ENCODE results near the gene DIS3L2. TPM values are rescaled to one million over a fixed set of nuclear protein-coding genes. Genes with fewer than 3 reads are reported as not detected.

DIS3L2 gene, protein sequence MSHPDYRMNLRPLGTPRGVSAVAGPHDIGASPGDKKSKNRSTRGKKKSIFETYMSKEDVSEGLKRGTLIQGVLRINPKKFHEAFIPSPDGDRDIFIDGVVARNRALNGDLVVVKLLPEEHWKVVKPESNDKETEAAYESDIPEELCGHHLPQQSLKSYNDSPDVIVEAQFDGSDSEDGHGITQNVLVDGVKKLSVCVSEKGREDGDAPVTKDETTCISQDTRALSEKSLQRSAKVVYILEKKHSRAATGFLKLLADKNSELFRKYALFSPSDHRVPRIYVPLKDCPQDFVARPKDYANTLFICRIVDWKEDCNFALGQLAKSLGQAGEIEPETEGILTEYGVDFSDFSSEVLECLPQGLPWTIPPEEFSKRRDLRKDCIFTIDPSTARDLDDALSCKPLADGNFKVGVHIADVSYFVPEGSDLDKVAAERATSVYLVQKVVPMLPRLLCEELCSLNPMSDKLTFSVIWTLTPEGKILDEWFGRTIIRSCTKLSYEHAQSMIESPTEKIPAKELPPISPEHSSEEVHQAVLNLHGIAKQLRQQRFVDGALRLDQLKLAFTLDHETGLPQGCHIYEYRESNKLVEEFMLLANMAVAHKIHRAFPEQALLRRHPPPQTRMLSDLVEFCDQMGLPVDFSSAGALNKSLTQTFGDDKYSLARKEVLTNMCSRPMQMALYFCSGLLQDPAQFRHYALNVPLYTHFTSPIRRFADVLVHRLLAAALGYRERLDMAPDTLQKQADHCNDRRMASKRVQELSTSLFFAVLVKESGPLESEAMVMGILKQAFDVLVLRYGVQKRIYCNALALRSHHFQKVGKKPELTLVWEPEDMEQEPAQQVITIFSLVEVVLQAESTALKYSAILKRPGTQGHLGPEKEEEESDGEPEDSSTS
- polyA plus RNA-seq (ENCODE audit: insufficient read length in 3 of 3) = 10 to 100 TPM; 31.3 to 35.4 (median 33.2) TPM

GRCh38 chr2:231961349-231962166 lies at the start of gene DIS3L2:
DIS3L2 (plus strand) TSS chr2:231961713; CDS start chr2:232014928, 53,215 bp downstream.
- DNase-seq (ENCODE audit: low read depth in 3 of 3, low spot score in 2 of 3) = peak; percentile 43 to 78 (median 69)

GRCh38 chr2:231914077-231914690 lies 47.3 kb upstream of the DIS3L2 start:
- DNase-seq (ENCODE audit: low read depth in 3 of 3, low spot score in 2 of 3) = no peak

GRCh38 chr2:231917280-231918066 lies 44.0 kb upstream of the DIS3L2 start:
- DNase-seq (ENCODE audit: low read depth in 3 of 3, low spot score in 2 of 3) = no peak

- DNase-seq (ENCODE audit: low read depth in 3 of 3, low spot score in 2 of 3) = no peak
Measured at GRCh38 chr2:231918501-231919330, 42.8 kb upstream of the DIS3L2 start.

GRCh38 chr2:231919341-231920035 lies 42.0 kb upstream of the DIS3L2 start:
- DNase-seq (ENCODE audit: low read depth in 3 of 3, low spot score in 2 of 3) = no peak

DNA sequence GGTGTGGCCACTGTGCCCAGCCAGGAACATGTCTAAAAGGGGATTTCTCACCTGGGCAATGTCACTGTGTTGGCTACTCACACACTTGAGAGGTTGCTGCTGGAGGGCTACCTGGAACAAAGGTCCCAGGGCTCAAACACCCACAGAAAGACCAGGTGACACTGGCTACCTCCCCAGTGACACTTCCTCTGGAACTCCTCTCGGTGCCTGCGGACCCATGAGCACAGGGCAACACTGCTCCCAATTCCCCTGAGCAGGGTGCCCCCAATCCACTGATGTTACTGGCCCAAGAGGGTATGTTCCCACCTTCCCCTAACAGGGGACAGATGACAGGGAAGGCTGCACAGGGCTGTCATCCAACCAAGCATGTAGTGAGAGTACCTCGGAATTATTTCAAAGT lies 41.1 kb upstream of the DIS3L2 start:
- DNase-seq (ENCODE audit: low read depth in 3 of 3, low spot score in 2 of 3) = no peak

DNA sequence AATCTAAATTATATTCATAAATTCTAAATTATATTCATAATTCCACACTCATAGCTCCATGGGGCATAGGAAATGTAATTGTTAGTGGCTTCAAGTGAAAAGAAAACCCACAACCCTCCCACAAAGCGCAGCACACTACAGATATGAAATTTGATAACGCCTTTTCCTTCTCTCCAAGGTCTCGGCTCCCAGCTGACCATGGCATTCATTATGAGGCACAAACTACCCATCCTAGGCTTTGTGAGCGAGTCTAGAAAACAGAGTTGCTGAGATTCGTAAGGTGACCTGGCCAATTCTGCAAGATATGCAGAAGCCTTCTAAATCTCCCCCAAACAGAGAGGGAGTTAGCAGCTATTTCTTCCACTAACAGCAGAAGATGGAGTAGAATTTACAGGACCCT lies 40.7 kb upstream of the DIS3L2 start:
- no peak for DNase-seq (ENCODE audit: low read depth in 3 of 3, low spot score in 2 of 3)

DNA sequence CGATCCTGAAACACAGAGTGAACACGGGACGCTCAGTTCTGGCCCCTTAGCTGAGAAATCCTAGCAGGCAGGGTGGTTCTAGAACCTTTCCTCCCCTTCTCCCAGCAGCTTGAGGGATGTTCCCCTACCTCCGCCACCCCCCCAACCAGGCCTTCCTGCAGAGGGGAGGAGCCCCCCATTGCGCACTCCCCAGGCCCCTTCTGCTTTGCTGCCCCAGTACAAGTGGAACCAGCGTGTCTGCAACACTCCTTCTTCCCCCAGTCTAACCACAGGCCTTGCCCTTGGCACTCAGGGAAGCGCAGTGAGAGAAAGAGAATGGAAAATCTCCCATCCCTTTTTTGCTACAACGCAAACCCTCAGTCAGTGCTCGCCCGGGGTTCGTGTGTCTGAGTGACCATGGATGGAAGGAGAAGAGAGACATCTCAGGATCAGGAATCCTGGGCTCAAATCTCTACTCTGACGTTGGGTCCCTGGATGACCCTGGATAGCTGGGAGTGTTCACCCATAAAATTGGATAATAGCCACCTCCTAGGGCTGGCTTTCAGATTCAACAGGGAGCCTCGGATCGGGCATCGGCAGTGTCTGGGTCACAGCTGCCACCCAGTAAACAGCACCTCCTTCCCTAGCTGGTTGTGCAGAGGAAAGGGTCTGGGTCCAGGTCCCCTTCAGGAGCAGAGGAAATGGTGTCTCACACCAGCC lies 39.1 kb upstream of the DIS3L2 start:
- no peak for DNase-seq (ENCODE audit: low read depth in 3 of 3, low spot score in 2 of 3)

- no peak for DNase-seq (ENCODE audit: low read depth in 3 of 3, low spot score in 2 of 3)
Measured at GRCh38 chr2:231923010-231923344, 38.5 kb upstream of the DIS3L2 start.

DNA sequence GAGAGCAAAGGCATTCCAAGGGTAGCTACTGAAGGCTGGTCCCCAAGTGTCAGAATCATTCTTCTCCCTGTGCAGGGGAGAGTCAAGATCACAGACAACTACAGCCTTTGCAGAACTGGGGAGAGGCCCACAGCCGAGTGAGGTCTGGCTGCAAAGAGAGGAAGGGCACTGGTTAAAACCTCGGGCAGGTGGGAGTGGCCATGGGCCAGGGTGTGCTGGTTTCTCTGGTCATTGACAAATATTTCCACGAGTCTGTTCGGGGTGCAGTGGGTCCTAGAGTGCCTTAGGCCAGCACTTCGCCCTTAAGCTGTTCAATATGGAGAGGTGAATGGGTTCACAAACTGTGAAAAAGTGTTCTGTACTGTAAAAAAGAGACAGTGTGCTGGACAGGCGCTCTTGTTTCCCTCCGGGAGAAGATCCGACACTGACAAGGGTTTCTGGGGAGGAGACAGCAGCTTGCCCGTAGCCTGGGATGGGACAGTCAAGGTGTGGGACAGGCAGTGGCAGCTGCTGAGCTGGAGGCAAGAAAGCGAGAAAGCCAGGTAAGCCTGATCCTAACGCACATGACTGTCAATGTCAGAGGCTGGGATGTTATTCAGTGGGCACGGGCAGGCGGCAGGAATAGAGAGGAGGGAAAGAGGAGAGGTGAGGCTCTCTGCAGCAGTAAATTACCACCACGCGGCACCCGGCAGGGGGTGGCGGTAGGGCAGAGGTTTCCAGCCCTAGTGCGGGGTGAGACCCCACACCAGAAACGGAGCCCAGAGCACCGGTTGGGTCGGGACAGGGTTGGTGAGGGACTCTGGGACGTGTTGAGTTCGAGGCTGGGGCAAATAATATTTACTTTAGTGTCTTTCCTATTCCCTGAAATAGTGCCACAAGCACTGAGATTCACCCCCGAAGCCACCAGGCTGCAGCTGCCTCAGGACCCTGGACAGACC lies 37.3 kb upstream of the DIS3L2 start:
- no peak for DNase-seq (ENCODE audit: low read depth in 3 of 3, low spot score in 2 of 3)

DNA sequence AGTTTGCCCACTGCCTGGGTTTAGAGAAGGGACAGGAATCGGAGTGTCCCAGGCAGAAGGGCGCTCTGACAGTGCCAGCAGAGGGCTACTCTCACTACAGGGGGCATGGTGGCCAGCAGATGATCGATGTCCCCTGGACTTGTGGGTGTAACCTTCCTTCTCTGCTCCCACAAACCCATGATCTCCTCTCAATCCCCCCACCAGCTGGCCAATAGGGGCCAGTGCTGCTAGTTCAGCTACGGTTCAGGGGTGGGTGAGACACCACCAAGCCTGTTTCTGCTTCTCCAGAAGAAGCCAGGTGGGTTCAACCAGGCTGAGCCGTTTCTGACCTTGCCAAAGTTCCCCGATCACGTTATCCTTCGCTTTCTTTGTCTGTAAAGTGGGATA lies 36.6 kb upstream of the DIS3L2 start:
- DNase-seq (ENCODE audit: low read depth in 3 of 3, low spot score in 2 of 3) = no peak

DNA sequence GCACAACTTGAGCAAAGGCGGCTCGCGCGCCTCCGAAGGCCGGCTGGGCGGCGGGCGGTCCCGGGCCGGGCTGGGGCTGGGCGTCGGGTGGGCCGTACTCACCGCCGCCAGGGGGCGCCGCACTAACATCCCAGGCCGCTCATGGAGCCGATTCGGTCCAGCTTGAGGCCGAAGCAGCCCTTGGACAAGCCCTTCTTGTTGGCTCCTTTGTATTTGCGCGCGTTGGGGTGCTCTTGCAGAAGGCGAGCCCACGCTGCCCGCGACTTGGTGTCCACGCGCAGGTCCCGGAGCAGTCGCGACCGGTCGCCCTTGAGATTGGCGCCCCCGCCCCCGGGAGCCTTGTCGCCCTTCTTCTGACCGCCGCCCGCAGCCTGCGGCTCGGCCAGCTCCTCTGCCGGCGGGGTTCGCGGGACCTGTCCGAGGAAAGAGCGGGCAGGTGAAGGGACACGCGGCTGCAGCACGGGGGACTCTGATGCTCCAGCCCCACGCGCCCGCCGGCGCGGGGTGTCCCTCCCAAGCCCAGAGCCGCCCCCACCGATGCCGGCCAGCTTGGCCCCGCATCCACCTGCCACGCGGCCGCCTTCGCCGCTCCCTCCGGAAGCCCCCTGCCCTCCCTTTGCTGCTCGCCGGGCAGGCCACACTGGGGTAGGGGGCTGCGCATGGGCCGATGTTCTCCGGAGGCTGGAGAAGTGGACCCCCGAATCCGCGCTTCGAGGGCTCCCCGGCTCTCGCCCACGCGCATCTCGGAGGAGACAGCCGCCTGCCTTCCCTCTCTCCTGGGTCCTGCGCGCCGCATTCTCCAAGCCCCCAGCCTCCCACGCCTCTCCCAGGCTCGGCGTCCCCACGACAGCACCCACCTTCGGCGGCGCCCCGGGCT lies 36.0 kb upstream of the DIS3L2 start:
- peak in 2 of 3 donors; percentile 65 to 76 for DNase-seq (ENCODE audit: low read depth in 3 of 3, low spot score in 2 of 3)

DNA sequence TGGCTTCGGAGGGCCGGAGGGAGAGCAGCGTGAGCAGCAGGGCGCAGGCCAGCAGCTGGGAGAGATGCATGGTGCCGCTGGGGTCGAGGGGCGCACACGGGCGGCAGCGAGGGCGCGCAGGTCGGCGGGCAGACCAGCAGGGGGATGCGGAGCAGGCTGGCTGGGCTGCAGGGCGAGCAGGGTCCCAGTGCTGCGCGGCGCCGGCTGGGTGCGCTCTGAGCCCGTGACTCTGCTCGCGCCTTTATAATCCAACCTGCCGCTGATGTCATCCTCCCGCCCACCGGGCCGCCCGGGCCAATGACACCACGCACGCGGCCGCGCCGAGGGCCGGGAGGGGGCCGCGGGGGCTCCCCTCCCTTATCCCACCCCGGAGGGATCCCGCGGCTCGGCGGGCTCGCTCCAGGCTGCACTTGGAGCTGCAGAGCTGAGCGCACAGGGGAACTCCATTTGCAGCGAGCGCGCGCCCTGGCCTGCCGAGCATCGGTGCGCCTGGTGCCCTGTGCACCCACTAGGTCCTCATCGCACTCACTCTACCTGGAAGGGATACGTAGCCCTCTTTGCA lies 35.3 kb upstream of the DIS3L2 start, which contains the start of gene NPPC:
Gene NPPC (minus strand): TSS at position 217 of the 562 bp plus-strand sequence. CDS start 147 bp downstream, at position 70.
- peak in 2 of 3 donors; percentile 49 to 56 for DNase-seq (ENCODE audit: low read depth in 3 of 3, low spot score in 2 of 3)

GRCh38 chr2:231926761-231927565 lies 34.5 kb upstream of the DIS3L2 start:
- DNase-seq (ENCODE audit: low read depth in 3 of 3, low spot score in 2 of 3) = no peak

Data from right renal cortex interstitium (tissue), 3 donors.